NCI-H1436 treated with DMSO at 0.1 percent for 48 hours (cell line): ENCODE data around the gene ITGB1BP1.

ENCODE experiments used
- DNase-seq: peaks from one replicate; lab custom pipeline; 2025; lab: John Stamatoyannopoulos, UW

Gene ITGB1BP1

GRCh38 chr2:9423100-9423921 is at the start of gene ITGB1BP1, which contains the start of gene CPSF3:
ITGB1BP1 (minus strand) TSS chr2:9423528; CDS start chr2:9418697, 4,831 bp downstream.
CPSF3 (plus strand) TSS chr2:9423654; CDS start chr2:9423774, 120 bp downstream.
- DNase-seq, result peak; percentile 67

- DNase-seq, result no peak
Measured at GRCh38 chr2:9472511-9472910, 49.2 kb upstream of the ITGB1BP1 start.

- no peak for DNase-seq
Measured at GRCh38 chr2:9471206-9471605, 47.9 kb upstream of the ITGB1BP1 start.

GRCh38 chr2:9467687-9468086 is 44.4 kb upstream of the ITGB1BP1 start:
- DNase-seq, result no peak

GRCh38 chr2:9466147-9466683 is 42.9 kb upstream of the ITGB1BP1 start:
- DNase-seq, result no peak

- DNase-seq, result no peak
Measured at GRCh38 chr2:9465170-9465569, 41.8 kb upstream of the ITGB1BP1 start.

GRCh38 chr2:9463698-9464034 is 40.3 kb upstream of the ITGB1BP1 start:
- DNase-seq, result no peak

GRCh38 chr2:9462886-9463697 is 39.8 kb upstream of the ITGB1BP1 start:
- no peak for DNase-seq

- no peak for DNase-seq
Measured at GRCh38 chr2:9462313-9462712, 39.0 kb upstream of the ITGB1BP1 start.

- no peak for DNase-seq
Measured at GRCh38 chr2:9461079-9461478, 37.8 kb upstream of the ITGB1BP1 start.

- no peak for DNase-seq
Measured at GRCh38 chr2:9460441-9461017, 37.2 kb upstream of the ITGB1BP1 start.

GRCh38 chr2:9451231-9451630 is 27.9 kb upstream of the ITGB1BP1 start:
- no peak for DNase-seq

- no peak for DNase-seq
Measured at GRCh38 chr2:9445089-9445488, 21.8 kb upstream of the ITGB1BP1 start.

GRCh38 chr2:9443526-9443925 is 20.2 kb upstream of the ITGB1BP1 start:
- no peak for DNase-seq

- DNase-seq, result no peak
Measured at GRCh38 chr2:9441556-9441955, 18.2 kb upstream of the ITGB1BP1 start.

- DNase-seq, result no peak
Measured at GRCh38 chr2:9440058-9440727, 16.9 kb upstream of the ITGB1BP1 start.

- no peak for DNase-seq
Measured at GRCh38 chr2:9439536-9439935, 16.2 kb upstream of the ITGB1BP1 start.

- no peak for DNase-seq
Measured at GRCh38 chr2:9434489-9434888, 11.2 kb upstream of the ITGB1BP1 start.

- DNase-seq, result no peak
Measured at GRCh38 chr2:9430316-9431293, 7.3 kb upstream of the ITGB1BP1 start.

GRCh38 chr2:9428965-9429577 is 5.7 kb upstream of the ITGB1BP1 start:
- no peak for DNase-seq
